HG02938 (cell line): ENCODE measurements around the gene NMB.
"Not testable (repeated sequence)": the region's sequence is repeated elsewhere in the genome, so short reads cannot be mapped to it uniquely, and the experiment has no call there.

Source experiments
- ATAC-seq: cut with Tn5 transposase; IDR thresholded peaks from one replicate; pipeline ENCODE4 v1.9.1; 2021; ENCODE audit warnings: mild to moderate bottlenecking, moderate library complexity; ENCODE audit not compliant: unreplicated experiment

Gene NMB

DNA sequence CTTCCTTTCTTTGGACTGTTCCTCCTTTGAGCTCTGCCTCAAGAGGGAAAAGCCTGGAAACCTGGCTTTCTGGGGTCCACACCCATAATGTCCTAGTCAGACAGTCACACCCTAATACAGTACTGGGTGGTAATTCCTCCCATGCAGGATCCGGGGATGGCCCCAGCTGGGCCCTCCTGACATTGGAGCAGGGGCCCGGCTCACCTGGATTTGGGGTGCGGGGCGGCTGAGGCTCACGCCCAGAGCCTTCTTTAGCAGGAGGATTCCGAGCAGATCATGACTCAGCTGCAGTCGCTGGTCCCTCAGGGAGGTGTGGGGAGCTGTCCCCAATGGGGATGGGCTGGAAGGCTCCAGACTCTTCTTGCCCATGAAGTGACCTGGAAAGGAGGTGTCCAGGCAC lies 1.0 kb downstream of the NMB start:
- ATAC-seq, result no peak

DNA sequence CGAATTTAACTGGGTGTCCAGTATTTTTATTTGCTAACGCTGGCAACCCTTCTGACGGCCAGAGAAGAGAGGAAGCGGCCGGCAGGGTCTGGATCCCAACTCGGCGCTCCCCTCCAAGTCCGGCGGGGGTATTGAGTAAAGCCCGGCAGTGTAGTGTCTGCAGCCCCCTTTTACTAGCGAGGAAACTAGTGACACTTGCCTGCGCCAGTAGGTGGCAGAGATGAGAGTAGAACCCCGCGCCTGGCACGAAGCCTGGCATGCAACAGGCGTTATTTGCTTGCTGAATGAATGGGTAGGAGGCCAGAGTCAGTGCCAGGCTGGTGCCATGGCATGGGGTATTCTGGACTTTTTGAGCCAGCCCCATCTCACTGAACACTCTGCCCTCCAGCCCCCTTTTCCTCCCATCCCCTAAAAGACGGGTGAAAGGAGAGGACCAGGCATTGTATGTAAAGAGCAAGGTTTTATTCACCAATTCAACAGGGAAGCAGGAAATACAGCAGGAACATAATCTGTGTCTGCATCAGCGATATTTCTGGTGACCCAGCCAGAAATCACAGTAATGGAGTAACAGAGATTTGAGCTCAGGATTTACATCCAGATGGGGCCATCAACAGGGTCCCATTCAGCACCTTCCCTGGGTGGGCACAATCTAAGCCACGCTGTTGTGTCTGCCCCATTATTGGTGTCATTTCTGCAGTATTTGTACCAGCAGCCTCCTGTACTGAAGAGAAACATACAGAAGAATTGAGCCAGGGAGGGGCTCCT lies 3.1 kb downstream of the NMB start:
- ATAC-seq, result peak; percentile 29

- ATAC-seq, result peak; percentile 84
Observed at GRCh38 chr15:84653910-84654688, 3.9 kb downstream of the NMB start, which contains the start of gene WDR73. Gene WDR73 (minus strand): TSS chr15:84654283. CDS start chr15:84654274, 9 bp downstream.

DNA sequence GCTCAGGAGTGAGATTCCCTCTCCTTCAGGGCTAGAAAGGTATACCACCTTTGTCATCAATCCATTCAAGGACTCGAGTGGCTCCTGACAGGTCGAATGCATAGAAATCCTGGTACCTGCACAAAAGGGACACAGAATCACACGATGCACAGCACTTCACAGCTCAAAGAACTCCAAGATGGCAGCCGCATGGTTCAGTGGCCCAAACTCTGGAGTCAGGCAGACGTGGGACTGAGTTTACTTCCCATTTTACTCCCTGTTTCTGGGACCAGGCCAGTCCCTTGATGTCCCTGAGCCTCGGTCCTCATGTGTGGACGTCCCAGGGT lies 4.5 kb downstream of the NMB start:
- ATAC-seq, result no peak

DNA sequence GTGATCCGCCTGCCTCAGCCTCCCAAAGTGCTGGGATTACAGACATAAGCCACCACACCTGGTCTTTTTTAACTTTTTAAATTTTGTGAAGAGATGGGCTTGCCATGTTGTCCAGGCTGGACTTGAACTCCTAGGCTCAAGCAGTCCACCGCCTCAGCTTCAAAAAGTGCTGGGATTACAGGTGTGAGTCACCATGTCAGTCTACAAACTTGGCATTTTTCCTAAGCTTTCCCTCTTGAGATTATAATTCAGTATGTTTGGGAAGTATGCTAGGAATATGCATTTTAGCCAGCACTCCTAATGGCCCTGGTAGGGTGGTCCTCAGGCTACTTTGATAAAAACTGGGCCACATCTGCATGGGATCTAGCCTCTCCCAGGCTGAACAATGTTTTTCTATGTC lies 8.3 kb downstream of the NMB start:
- no peak for ATAC-seq

DNA sequence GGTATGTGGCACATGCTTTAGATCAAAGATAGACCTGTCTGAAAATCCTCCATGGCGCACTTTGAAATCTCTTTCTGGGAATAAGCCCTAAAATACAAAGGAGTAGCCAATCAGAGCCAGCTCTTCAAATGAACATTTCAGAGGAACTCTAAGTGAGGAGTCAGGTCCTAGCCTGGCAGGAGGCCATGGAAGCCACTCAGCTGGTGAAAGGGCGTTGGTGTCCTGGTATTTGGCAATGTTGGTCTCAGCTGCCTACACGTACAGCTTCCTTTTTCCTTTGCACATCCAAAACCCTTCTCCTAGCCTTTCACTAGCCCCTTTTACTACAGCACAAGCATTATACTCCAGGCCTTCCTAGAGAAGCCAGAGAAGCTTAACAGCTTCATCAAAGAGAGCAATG lies 9.5 kb downstream of the NMB start:
- ATAC-seq, result no peak

- no peak for ATAC-seq
Observed at GRCh38 chr15:84647726-84648125, 10.3 kb downstream of the NMB start.

- no peak for ATAC-seq
Observed at GRCh38 chr15:84645997-84646396, 12.0 kb downstream of the NMB start.

DNA sequence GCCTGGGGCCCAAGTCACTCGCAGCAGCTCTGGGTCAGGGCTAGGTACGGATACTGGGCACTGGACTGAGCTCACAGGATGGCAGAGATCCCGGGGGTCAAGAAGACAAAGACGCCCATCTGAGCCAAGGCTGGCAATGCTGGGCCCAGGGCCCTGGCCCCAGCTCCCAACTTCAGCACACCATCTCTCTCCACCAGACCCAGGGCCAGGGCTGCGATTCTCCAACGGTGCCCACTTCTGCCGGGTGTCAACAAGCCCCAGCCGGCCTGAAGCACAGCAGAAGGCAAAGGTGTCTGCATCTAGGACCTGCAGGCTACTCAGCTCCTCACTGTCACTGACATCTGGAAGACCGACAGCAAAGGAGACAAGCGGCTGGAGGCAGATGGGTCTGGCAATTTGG lies 12.5 kb downstream of the NMB start:
- no peak for ATAC-seq

GRCh38 chr15:84643838-84644237 lies 14.2 kb downstream of the NMB start:
- ATAC-seq, result no peak

GRCh38 chr15:84642640-84643039 lies 15.4 kb downstream of the NMB start:
- not testable (repeated sequence) for ATAC-seq

GRCh38 chr15:84641871-84642270 lies 16.1 kb downstream of the NMB start:
- ATAC-seq, result not testable (repeated sequence)

- ATAC-seq, result no peak
Observed at GRCh38 chr15:84638103-84638502, 19.9 kb downstream of the NMB start.

DNA sequence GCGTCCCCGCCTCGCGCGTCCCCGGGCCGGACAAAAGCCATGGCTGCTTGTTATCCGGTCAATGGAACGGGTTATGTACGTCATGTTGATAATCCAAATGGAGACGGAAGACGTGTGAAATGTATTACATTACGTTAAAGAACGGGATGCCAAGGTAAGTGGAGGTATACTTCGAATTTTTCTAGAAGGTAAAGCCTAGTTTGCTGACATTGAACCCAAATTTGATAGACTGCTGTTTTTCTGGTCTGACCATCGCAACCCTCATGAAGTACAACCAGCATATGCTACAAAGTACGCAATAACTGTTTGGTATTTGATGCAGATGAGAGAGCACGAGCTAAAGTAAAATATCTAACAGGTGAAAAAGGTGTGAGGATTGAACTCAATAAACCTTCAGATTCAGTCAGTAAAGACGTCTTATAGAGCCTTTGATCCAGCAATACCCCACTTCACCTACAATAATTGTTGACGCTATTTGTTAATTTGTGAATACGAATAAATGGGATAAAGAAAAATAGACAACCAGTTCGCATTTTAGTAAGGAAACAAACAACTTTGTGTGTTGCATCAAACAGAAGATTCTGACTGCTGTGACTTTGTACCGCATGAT lies 23.7 kb downstream of the NMB start:
- no peak for ATAC-seq

DNA sequence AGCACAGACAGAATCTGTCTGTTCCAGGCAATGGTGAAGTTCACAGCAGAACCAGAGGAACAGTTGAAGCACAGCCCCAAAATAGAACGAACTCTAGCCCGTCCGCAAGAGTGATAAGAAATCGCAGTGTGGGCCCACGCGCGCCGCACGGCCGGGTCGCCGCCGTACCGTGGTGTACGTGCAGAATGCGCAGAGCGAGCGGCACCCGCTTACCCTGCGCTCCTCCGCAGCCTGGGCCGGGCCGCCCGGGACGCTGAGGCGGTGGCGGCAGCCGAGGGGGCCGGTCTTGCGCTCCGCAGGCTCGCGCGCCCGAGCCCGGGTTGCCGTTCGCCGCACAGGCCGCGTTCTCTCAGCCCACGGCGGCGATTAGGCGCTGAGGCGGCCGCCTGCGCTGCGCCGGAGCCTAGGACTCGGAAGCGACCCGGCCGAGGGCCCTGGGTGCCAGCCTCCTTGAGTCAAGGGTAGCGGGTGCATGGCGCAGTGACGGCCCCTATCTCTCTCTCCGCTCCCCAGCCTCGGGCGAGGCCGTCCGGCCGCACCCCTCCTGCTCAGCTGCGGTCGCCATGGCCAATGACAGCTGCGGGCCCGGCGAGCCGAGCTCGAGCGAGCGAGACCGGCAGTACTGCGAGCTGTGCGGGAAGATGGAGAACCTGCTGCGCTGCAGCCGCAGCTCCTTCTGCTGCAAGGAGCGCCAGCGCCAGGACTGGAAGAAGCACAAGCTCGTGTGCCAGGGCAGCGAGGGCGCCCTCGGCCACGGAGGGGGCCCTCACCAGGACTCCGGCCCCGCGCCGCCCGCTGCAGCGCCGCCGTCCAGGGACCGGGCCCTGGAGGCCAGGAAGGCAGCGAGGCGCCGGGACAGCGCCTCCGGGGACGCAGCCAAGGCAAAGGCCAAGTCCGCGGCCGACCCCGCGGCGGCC lies 24.4 kb downstream of the NMB start:
- ATAC-seq, result peak; percentile 31

GRCh38 chr15:84631706-84632272 lies 26.2 kb downstream of the NMB start:
- ATAC-seq, result no peak

DNA sequence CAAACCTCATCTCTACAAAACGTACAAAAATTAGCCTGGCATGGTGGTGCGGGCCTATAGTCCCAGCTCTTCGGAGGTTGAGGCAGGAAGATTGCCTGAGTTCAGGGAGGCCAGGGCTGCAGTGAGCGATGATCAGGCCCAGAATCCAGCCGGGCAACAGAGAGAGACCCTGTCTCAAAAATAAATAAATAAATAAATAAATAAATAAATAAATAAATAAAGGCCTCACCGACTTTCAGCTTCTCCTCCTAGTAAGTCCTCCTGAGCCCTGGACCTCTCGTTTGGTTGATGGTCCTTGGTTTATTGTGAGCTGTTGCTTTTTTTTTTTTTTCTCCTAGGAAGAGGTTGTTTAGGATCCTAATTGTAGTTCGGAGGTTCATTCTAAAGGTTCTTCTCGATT lies 29.0 kb downstream of the NMB start:
- ATAC-seq, result no peak

DNA sequence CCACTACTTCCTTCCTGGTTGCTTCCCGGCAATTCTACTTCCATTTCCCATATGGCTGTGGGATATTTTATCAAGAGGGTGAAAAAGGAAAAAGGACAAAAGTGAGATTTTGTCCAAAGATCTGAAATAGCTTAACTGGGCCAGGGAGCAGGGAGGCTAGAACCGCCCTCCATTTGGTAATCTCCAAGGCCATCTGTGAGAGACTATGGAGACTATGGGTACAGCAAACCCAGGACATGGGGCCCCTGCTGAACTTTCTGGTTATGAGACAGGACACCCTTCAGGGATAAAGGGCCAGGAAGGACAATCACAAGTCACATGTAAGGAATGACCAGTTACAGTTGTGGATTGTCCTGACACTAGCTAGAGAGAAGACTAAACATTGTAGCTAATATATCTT lies 32.9 kb downstream of the NMB start:
- no peak for ATAC-seq

DNA sequence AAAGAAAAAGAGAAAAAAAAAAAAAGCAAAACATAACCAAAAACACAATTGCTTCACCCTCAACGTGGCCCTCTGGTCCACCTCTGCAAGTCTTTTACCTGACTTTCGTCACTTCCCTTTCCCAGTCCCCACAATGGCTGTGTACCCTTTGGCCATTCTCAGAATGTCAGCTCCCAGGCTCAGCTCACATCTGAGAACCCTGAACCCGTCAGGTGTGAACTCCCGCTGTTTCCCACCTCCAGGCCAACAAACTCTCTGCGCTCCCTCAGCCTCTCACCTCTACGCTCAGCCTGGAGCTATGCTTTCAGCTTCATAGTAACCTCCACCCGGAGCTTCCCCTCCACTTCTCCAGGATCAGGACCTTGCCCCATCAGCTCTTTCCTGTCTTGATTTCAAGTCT lies 33.6 kb downstream of the NMB start:
- no peak for ATAC-seq

GRCh38 chr15:84621358-84621979 lies 36.5 kb downstream of the NMB start:
- ATAC-seq, result no peak
